Keratinocyte (primary cell): Measurements from ENCODE around the gene PRR16.

ENCODE experiments used
- CTCF ChIP-seq, 3 experiments: IDR thresholded peaks in 1 of 3; conservative IDR thresholded peaks in 1 of 3; optimal IDR thresholded peaks in 1 of 3; 2 replicates in 2 of 3; 3 replicates in 1 of 3; pipeline versions ENCODE3 to v1.5.1; 2011; ENCODE audit warnings: low read length in 3 of 3, mild to moderate bottlenecking in 3 of 3, moderate library complexity in 2 of 3, control low read depth in 1 of 3, inconsistent platforms in 1 of 3; ENCODE audit not compliant: insufficient read depth in 2 of 3; ENCODE audit errors: extremely low read depth in 1 of 3
- EZH2 ChIP-seq: IDR thresholded peaks from one replicate; pipeline ENCODE4 v1.6.1; 2012; ENCODE audit warnings: inconsistent platforms, mild to moderate bottlenecking, low read length, moderate library complexity

GRCh38 chr5:120624021-120624563, 160.0 kb downstream of the PRR16 start:
- no peak for TF ChIP-seq CTCF (optimal IDR thresholded peaks at IDR 0.05 in 1 of 3, IDR thresholded peaks at IDR 0.05 in 1 of 3, conservative IDR thresholded peaks at IDR 0.05 in 1 of 3; ENCODE audit: extremely low read depth in 1 of 3, insufficient read depth in 2 of 3, low read length in 3 of 3)
- TF ChIP-seq EZH2: no peak
